PFSK-1 (cell line): ENCODE data around the gene SPATA12.

Experiments
- FOXP2 ChIP-seq: optimal IDR thresholded peaks from 2 replicates; pipeline ENCODE3; 2011; ENCODE audit warnings: borderline replicate concordance, control low read depth, inconsistent platforms; ENCODE audit not compliant: insufficient read depth; ENCODE audit errors: extremely low read length, extremely low read depth
- POLR2AphosphoS5 ChIP-seq: IDR thresholded peaks from 2 replicates; pipeline ENCODE4 v1.6.1; 2012; ENCODE audit warnings: low read depth, mild to moderate bottlenecking, control low read depth, low read length, moderate library complexity
- REST ChIP-seq, 2 experiments: IDR thresholded peaks; 2 replicates each; pipeline versions ENCODE4 v1.6.1 to v1.8.0; 2011 to 2012; ENCODE audit warnings: low read depth in 2 of 2, low read length in 2 of 2, control low read depth in 1 of 2, inconsistent platforms in 1 of 2, mild to moderate bottlenecking in 1 of 2, moderate library complexity in 1 of 2; ENCODE audit not compliant: insufficient read depth in 1 of 2
- SIN3A ChIP-seq: IDR thresholded peaks from 2 replicates; pipeline ENCODE4 v1.6.1; 2012; ENCODE audit warnings: mild to moderate bottlenecking, low read length, moderate library complexity, borderline replicate concordance; ENCODE audit not compliant: insufficient read depth
- TAF1 ChIP-seq: IDR thresholded peaks from 2 replicates; pipeline ENCODE4 v1.6.1; 2012; ENCODE audit warnings: low read length, control low read depth, borderline replicate concordance; ENCODE audit not compliant: insufficient read depth

The SPATA12 gene

GRCh38 chr3:57120451-57121174 lies 60.1 kb downstream of the SPATA12 start:
- TF ChIP-seq POLR2AphosphoS5 (no peak), SIN3A (no peak), REST (IDR thresholded peaks at IDR 0.05; ENCODE audit: insufficient read depth in 1 of 2, low read depth in 2 of 2, low read length in 2 of 2) (no peak), FOXP2 (no peak), TAF1 (no peak)
